Stimulated activated CD4-positive, alpha-beta T cell treated with anti-CD3 and anti-CD28 coated beads, Interleukin-2, amount 100 ng/mL, for 4 hours (primary cell): Measurements from ENCODE around the gene LRCOL1.

Experiments
- DNase-seq: peaks from one replicate; pipeline ENCODE4 v3.0.0-alpha.2; 2020; ENCODE audit warnings: low read depth

LRCOL1 gene

DNA sequence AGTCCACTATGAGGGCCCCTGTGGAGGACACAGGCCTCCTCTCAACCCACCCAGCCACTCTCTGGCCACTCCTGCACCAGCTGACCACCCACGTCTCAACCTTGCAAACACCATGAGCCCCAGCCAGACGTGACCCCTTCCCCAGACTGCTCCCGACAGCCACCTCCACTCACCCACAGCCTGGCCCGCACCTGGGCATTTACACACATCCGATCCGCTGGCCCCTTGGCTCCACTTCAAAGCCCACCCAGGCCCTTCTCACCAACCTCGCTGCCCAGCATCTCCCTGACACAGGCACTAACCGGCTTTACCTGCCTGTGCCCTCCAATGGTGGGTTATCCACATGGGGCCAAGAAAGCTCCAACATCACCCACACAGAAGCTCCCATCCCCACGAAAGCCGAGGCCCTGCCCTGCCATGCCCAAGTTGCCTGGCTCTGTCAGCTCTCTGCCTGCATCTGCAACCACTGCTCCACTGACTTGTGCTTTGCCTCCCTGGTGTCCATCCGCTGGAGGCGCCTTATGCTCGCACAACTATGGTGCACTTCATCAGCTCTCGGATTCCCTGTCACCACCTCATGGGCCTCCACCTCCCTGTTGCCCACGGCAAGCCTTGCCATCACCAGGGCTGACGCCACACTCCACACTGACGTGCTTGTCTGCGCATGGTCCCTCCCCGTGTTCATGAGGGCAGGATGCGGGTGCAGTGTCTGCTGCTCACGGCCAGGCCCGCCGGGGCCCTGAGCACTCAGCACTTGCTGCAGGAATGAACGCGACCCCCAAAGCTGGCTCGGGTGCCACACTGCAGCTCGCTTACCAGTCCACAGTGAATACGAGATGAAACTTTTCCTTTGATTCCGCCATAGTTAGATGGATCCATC is 24.9 kb upstream of the LRCOL1 start:
- DNase-seq, result no peak

DNA sequence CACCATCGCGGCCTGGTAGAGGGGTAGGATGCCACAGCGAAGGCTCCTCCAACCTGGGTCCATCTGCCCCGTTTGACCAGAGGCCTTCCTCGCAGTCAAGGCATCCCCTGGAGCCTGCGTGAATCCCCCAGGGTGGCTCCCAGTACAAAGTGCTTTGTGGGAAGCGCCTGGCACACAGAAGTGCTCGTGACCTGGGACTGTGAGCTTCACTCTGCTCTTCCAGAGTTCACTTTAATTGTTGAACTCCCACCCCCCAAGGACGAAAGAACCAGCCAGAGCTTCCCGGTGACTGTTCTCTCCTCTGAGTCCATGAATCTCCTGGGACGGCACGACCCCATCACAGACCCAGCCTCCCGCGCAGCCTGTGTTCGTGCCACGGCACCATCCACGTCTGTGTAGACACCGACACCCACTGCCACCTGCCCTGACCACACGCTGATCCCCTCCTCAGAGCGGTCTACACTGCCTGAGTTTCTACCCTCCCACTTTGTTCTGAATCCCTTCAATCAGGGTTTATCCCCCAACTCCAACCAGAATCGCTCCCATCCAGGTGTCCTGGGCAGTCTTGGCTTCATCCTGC is 24.1 kb upstream of the LRCOL1 start:
- DNase-seq, result no peak

GRCh38 chr12:132633901-132634300 is 23.5 kb upstream of the LRCOL1 start:
- no peak for DNase-seq

GRCh38 chr12:132633398-132633797 is 23.0 kb upstream of the LRCOL1 start:
- no peak for DNase-seq

DNA sequence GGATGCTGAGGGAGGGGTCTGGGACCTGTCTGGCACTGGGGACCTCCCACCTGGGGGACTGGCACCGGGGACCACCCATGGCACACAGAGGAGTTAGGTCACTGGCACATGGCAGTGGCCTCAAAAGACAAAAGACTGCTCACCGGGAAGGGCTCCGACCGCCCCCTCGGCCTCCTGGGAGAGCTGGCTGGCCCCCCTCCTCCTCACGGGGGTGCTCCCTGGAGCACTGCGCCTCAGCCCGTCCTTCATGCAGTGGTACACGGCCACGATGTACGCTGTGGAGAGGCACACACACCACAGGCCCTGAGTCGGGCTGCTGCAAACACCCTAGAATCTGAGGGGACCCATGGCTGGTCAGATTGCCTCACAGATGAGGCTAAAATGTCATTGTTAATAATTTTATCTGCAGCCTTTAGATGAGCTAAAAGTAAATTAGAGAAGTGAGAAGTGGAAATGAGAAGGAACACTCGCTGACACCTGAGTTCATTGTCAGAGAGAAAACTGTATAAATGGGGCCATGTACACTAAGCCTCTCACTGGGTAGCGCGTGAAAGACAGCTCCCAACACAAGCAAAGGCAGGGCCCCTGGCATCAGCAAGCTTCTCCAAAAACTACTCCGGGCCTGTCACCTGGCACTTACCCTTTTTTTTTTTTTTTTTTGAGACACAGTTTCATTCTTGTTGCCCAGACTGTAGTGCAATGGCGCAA is 22.3 kb upstream of the LRCOL1 start:
- DNase-seq, result no peak

DNA sequence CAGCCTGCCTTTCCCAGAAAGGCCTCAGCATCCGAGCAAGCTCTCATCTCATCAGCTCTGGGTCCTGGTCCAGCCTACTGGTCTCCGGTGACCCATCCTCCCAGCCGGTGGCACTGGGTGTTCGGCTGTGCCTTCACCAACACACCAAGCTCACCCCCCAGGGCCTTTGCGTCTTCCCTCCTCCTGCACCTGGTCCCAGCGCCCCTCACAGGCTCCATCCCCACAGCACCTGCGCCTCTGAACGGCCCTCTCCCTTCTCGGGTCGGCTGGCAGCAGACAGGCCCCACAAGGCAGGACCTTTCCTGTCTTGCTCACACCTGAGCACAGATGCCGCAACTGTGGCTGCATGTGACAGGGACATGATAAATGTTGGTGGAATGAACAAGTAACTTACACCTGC is 21.3 kb upstream of the LRCOL1 start:
- DNase-seq, result no peak

GRCh38 chr12:132630672-132631071 is 20.3 kb upstream of the LRCOL1 start:
- no peak for DNase-seq

DNA sequence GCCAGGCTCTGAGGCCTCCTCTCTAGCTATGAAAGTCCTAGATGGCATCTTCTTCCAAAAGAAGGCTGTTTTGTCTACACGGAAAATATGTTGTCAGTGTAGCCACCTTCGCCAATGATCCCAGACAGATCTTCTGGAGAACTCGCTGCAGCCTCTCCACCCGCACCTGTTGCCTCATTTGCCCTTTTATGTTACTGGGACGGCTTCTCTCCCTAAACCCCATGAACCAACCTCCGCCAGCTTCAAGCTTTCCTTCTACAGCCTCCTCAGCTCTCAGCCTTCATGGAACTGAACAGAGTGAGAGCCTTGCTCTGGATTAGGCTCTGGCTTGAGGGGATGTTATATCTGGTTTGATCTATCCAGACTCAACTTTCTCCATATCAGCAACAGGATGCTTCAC is 18.9 kb upstream of the LRCOL1 start:
- DNase-seq, result no peak

DNA sequence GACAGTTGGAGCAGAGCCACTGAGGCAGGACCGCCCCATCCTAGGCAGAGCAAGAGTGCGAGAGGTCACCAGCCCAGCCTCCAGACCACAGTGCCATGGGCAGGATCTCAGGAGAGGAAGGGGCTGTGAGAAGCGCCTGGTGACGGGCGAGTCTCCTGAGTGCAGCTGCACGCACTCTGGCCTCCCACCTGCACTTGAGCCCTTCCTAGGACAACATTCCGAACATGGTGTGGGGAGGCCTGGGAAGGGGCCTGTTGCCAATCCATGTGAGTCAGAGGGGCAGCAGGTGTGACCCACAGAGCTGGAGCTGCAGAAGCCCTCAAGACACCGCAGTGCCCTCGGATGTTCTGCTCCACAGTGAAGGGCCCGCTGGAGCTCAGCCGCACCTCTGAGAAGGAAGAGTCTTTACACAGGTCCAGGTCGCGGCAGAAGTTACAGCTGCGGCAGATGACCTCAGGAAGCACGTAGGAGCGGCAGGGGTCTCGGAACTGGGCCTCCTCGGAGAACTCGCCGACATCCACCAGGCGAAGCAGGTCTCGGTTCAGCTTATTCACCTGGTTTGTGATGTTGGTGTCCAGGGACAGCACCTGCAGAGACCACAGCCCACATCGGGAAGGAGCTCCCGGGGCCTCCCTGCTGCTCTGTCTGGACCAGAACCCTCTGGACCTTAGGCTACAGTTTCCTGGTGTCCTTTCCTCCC is 15.5 kb upstream of the LRCOL1 start:
- no peak for DNase-seq

DNA sequence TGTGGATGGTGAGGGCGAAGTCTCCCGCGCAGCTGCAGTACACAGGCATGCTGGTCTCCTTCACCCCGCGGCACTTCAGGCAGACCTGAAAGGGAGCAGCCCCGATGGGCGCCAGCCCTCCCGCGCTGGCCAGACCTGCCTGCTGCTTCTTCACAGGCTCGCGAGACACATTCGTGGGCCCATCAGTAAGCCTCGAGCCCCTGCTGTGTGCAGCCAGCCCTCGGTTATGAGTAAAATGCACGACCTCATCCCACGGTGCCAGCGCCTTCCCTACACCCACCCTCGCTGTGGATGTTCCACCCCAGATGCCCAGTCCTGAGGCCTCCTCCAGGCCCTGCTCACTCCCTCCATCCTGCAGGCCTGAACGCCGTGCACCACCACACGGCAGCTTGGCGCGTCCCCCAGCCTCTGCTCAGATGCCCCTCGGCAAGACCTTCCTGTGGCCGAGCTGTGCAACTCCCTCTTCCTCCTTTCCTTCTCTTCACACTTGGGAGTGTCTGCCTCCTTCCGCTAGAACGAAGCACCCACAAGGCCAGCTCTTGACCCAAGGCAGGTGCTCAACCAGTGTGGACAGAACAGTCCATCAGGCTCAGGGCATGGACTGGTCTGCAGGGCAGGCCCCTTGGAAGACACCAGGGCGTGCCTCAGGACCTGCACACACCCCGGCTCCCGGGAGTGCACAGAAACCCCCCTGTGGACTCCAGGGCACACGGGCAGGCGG is 14.7 kb upstream of the LRCOL1 start:
- no peak for DNase-seq

GRCh38 chr12:132624186-132624855 is 13.9 kb upstream of the LRCOL1 start:
- no peak for DNase-seq

GRCh38 chr12:132623072-132623869 is 12.9 kb upstream of the LRCOL1 start:
- no peak for DNase-seq

GRCh38 chr12:132622437-132623071 is 12.2 kb upstream of the LRCOL1 start:
- no peak for DNase-seq

- no peak for DNase-seq
These were observed 11.5 kb upstream of the LRCOL1 start for GRCh38 chr12:132621657-132622435.

DNA sequence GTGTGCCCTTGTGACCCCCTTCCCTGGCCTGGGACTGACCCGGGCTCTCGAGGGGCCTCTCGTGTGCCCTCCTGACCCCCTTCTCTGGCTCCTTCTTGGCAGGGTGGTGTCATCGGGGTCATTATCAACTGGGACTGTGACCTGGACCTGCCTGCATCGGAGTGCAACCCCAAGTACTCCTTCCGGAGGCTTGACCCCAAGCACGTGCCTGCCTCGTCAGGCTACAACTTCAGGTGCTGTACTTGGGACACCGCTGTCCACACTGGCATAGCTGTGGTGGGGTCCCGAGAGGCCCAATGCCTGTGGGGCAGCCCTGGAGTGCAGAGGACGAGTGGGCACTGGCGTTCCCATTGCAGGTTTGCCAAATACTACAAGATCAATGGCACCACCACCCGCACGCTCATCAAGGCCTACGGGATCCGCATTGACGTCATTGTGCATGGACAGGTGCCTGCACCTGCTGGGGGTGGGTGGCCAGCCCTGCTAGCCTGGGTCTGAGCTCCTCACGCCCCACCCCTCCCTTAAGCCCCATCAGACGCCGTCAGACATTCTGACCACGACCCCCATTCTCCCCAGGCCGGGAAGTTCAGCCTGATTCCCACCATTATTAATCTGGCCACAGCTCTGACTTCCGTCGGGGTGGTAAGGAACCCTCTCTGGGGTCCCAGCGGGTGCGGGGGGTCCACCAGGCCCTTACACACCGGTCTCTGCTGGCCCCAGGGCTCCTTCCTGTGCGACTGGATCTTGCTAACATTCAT is 10.7 kb upstream of the LRCOL1 start:
- DNase-seq, result no peak

GRCh38 chr12:132620113-132620898 is 9.9 kb upstream of the LRCOL1 start:
- DNase-seq, result no peak

- no peak for DNase-seq
These were observed 9.2 kb upstream of the LRCOL1 start for GRCh38 chr12:132619386-132620112.
